Stimulated activated CD4-positive, alpha-beta T cell treated with anti-CD3 and anti-CD28 coated beads, Interleukin-15, amount 100 ng/mL, for 24 hours (primary cell): Measurements from ENCODE around the gene FADS1.
A peak's percentile ranks its signal among the peaks of the same experiment; 100 is the strongest.

Experiments
- DNase-seq: peaks from one replicate; pipeline ENCODE4 v3.0.0-alpha.2; 2020

The FADS1 gene

DNA sequence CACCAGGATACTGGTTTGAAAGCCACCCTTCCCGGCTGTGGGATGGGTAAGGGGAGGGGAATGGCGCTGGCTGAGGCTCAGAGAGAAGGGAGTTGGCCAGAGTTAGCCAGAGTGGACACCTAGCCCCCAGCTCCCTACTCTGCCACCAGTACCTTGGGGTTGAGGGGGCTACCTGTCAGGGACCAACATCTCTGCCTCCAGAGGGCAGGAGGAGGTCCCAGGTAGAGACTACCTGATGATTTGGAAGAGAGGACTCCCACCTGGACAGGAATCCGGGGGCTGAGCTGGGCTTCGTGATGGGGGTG lies 60.7 kb downstream of the FADS1 start:
- no peak for DNase-seq

DNA sequence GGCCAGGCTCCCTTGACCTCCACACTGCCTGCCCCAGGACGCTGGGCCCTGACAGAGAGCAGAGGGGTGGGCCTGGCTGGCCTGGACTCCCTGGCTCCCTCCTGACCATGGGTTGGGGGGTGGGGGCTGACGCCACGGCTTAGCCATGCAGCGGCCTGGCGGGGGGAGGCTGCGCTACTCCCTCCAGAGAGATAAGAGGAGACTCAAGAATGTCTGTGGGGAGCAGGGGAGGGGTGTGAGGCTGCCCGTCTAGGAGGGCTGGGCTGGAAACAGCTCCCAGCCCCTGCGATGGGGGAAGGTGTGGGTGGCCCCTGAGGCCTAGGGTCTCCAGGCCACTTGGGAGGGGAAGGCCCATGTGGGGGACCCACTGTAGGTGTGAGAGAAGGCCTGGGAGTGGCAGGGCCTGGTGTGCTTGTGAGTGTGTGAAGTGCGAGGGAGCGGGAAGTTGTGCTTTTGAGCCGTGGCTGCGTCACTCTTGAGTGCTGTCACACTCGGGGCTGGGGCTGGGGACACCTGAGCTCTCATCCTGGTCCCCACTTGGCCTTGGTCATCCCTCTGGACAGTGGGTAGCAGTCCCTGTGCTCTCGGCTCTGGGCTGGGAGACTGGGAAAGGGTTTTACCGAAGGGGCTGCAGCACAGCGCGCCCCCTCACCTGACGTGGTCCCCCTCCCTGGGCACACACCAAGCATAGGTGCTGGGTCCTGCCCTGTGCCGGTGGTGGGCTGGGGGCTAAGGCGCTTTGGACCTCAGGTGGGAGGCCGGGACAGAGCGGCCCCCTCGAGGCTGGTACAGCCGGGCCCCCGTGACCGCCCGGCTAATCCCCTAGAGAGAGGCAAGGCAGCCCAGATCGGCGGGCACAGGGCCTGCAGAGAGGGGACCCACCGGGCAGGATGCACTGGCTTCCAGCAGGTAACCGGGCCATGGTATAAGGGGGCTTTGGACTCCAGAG lies 62.0 kb downstream of the FADS1 start:
- no peak for DNase-seq

DNA sequence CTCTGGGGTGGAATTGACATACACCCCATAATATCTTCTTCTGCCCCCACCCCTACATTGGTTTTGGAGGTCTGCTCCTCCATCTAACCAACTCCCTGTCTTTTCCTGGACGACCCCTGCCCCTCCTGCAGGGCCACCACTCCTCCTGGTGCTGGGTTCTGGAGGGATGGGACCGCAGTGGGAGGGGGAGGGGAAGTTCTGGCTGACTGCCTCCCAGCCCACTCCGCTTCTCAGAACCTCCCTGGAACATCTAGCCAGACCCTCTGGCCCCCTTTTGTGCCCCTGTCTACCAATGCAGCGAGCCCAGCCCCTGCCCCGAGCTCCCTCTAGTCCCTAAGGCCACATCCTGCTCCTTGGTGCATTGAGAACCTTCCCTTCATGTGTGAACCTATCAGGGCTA lies 63.1 kb downstream of the FADS1 start:
- no peak for DNase-seq

DNA sequence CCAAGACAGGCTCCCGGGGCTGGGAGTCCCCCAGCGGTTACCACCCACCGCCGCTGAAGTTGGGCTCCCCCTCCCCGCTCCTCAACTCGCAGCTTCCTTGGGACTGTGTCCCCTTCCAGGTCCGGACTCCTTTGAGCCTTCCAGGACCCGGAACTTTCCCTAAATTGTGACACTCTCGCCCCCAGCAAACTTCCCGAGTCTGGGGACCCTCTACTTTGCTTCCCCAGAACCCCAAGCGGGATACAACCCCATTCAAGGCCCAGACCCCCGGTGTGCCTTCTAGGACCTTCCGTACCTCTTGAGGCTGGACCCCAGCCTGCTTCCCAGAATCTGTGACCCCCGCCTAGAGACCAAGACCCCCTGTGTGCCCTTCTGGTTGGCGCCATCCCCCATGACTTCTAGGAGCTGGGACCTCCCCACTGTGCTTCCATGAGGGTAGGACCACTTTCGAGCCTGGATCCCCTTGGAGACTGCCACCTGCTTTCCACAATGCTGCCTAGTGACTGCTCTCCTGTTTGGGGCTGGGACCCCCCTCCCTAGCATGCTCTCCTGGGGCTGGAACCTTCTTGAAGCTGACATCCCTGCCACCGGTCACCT lies 63.8 kb downstream of the FADS1 start:
- no peak for DNase-seq

DNA sequence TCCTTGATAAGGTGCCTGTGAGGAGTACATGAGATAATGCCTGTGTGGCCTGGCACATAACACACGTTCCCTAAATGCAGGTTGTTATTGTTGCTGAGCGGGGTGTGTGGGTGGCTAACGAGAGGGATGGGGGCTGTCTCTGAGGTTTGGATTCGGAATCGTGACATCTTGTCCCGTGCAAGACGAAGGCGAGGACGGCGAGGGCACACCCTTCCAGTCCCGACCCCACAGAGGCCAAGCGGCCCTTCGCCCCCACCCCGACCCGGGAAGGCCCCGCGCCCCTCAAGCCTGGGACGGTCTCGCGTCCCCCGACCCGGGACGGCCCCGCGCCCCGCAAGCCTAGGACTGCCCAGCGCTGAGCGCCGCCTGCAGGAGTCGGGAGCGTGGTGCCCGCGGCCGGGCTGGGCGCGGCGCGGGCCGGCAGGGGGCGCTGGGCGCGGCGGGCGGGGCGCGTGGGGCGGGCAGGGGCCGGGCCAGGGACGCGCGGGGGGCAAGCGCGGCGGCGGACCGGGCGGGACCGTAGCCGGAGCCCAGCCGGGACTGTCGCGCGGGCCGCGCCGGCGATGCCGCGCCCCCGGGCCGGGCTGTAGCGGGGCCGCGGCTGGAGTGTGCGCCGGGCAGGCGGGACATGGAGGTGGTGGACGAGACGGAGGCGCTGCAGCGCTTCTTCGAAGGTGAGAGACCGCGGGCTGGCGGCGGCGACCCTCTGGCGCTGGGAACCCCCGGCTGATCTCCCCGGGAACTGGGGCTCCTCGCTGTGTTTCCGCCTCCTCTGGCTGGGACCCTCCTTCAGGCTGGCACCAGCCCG lies 64.5 kb downstream of the FADS1 start, which contains the start of gene MYRF:
TSS of gene MYRF (plus strand) at position 520 of the 808 bp plus-strand sequence. CDS start at position 629, 109 bp downstream.
- DNase-seq: peak; percentile 67

DNA sequence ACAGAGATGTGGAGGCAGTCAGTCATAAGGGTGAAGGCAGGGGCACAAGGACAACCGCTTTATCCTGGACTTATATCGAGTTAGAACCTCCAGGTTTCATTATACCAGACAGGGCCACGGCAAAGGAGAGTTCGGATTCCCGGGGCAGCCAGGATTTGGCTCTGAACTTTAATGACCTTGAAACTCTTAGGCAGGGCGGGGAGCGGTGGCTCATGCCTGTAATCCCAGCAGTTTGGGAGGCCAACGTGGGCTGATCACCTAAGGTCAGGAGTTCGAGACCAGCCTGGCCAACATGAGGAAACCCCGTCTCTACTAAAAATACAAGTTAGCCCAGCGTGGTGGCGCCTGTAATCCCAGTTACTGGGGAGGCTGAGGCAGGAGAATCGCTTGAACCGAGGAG lies 65.4 kb downstream of the FADS1 start:
- DNase-seq: no peak

DNA sequence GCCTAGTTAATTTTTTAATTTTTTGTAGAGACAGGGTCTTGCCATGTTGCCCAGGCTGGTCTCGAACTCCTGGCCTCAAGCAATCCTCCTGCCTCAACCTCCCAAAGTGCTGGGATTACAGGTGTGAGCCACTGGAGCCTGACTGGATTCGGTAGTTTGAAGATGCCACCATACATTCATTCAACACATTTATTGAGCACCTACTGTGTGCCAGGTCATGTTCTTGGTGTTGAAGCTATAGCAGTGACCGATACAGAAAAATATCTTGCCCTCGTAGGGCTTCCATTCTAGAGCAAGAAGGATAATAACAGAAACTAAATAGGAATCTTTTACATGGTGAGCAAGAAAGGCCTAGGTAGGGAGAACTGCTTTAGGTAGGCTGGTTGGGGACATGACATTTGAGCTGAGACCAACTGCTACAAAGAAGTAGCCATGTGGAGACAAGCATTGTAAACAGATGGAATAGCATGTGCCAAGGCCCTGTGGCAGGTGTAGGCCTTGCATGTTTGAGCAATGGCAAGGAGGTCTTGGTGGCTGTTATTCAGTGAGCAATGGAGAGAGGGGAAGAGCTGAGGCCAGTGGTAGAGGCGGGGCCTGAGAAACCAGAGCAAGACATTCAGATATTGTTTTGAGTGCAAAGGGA lies 66.1 kb downstream of the FADS1 start:
- no peak for DNase-seq
